ENCODE measurements around the gene PACS2.

The PACS2 gene

DNA sequence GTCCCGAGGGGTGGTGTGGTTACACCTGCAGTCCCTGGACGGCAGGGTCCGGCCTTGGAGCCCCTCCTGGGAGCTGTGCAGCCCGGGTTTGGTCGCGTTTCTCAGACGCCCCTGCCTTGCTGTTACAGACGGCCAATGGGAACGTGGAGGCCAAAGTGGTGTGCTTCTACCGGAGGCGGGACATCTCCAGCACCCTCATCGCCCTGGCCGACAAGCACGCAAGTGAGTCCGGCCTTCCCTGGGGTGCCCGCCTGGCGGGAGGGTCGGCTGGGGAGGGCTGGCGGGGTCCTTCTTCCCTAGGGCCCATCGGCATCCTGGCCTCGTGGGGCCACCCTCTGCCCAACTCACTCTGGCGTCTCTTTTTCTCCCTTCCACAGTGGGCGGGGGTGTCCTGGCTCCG lies 130.7 kb downstream of the PACS2 start:
- no peak for DNase-seq (ENCODE audit: low read depth in 2 of 2)

- DNase-seq (ENCODE audit: low read depth in 2 of 2) = no peak
These were observed 131.6 kb downstream of the PACS2 start for GRCh38 chr14:105445901-105446845.

DNA sequence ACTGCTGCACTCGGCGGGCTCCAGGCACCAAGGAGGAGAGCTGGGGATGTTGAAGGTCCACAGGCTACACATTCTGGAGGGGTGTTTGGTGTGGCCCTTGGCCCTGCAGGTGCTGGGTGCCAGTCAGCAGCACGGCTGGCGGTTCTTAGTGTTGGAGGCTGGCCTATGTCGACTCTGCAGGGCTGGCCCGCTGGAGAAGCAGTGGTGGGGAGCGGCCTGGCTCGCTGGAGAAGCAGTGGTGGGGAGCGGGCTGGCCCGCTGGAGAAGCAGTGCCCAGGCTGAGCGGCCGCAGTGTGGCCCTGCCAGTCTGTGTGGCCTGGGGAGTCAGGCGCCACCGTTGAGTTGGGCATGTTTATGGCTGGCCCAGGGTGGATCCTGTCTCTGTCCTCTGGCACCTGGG lies 132.4 kb downstream of the PACS2 start:
- no peak for DNase-seq (ENCODE audit: low read depth in 2 of 2)
